Ecto neural progenitor cell (in vitro differentiated cells): ENCODE measurements around the gene LMO2.
A peak's percentile ranks its signal among the peaks of the same experiment; 100 is the strongest.

Experiments
- DNase-seq: peaks from one replicate; pipeline ENCODE4 v3.0.0-alpha.2; 2018; ENCODE audit warnings: low spot score

Gene LMO2

GRCh38 chr11:33887886-33888285, 4.0 kb downstream of the LMO2 start:
- no peak for DNase-seq

GRCh38 chr11:33885338-33886005, 6.4 kb downstream of the LMO2 start:
- no peak for DNase-seq

- no peak for DNase-seq
Observed at GRCh38 chr11:33884601-33885000, 7.3 kb downstream of the LMO2 start.

GRCh38 chr11:33884035-33884434, 7.8 kb downstream of the LMO2 start:
- DNase-seq = no peak

- DNase-seq = no peak
Observed at GRCh38 chr11:33881651-33882503, 10.0 kb downstream of the LMO2 start.

- DNase-seq = no peak
Observed at GRCh38 chr11:33880979-33881378, 10.9 kb downstream of the LMO2 start.

GRCh38 chr11:33879375-33879774, 12.5 kb downstream of the LMO2 start:
- DNase-seq = no peak

- no peak for DNase-seq
Observed at GRCh38 chr11:33877038-33877437, 14.8 kb downstream of the LMO2 start.

- DNase-seq = no peak
Observed at GRCh38 chr11:33875621-33876294, 16.1 kb downstream of the LMO2 start.

GRCh38 chr11:33874910-33875490, 16.9 kb downstream of the LMO2 start:
- DNase-seq = no peak

- no peak for DNase-seq
Observed at GRCh38 chr11:33874433-33874832, 17.4 kb downstream of the LMO2 start.

- DNase-seq = peak; percentile 73
Observed at GRCh38 chr11:33869481-33870422, 22.1 kb downstream of the LMO2 start.

- DNase-seq = peak; percentile 60
Observed at GRCh38 chr11:33868647-33869461, 23.0 kb downstream of the LMO2 start.

- DNase-seq = no peak
Observed at GRCh38 chr11:33867996-33868646, 23.8 kb downstream of the LMO2 start.

GRCh38 chr11:33867561-33867960, 24.3 kb downstream of the LMO2 start:
- no peak for DNase-seq

- DNase-seq = no peak
Observed at GRCh38 chr11:33866936-33867335, 24.9 kb downstream of the LMO2 start.

GRCh38 chr11:33864479-33864878, 27.4 kb downstream of the LMO2 start:
- DNase-seq = no peak

- DNase-seq = no peak
Observed at GRCh38 chr11:33863418-33864172, 28.3 kb downstream of the LMO2 start.

GRCh38 chr11:33861941-33862589, 29.8 kb downstream of the LMO2 start:
- DNase-seq = no peak
